ENCODE measurements around the gene MIOX.

MIOX gene

DNA sequence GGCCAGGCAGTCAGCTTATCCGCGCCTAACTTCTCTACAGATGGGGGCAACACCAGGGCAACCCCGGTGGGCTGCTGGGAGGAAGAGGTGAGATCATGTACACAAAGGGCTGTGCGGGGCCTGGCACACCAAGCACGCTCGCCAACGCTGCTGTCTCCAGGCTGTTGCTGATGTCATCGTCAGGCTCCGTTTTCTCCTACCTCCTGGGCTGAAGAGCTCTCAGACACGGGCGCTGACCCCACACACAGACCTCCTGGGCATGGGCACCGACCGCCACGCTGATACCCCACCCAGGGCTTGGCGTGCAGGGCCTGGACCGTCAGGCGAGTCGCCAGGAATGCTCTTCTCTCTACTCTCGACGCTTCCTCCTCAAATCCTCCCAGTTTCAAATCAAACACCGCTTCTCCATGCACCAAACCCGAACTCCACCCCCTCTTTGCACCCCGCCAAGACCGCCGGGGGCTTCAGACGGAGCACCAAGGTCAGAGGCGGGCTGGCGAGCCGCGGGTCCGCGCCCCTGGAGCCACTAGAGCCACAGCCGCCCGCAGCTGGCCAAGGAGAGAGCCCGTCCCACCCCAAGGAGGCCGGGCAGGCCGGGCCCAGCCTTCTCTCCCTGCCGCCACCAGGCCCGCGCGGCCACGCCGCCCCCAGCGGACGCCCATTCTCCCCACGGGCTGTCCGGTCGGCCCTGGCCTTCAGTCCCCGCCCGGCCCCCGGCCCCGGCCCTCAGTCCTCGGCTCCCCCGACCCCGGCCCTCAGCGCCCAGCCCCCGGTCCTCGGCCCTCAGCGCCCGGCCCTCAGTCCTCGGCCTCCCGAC is 12.6 kb upstream of the MIOX start:
- no peak for DNase-seq (ENCODE audit: low read depth)

- peak; percentile 81 for DNase-seq (ENCODE audit: low read depth)
Observed at GRCh38 chr22:50474710-50475651, 11.7 kb upstream of the MIOX start, which contains the start of gene SBF1. Gene SBF1, minus strand, starts transcription at chr22:50475035. Its CDS starts 195 bp downstream, at chr22:50474840.

DNA sequence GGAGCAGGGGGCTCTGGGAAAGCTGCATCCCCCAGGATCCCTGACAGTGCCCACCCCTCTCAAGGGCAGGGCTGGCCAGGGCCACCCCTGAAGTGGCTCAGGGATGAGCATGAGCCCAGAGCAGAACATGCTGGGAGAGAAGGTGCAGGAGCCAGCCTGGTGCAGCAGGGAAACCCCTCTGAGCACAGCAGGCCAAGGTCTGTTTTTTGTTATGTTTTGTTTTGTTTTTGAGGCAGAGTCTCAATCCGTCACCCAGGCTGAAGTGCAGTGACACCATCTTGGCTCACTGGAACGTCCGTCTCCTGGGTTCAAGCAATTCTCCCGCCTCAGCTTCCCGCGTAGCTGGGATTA is 11.0 kb upstream of the MIOX start:
- no peak for DNase-seq (ENCODE audit: low read depth)

DNA sequence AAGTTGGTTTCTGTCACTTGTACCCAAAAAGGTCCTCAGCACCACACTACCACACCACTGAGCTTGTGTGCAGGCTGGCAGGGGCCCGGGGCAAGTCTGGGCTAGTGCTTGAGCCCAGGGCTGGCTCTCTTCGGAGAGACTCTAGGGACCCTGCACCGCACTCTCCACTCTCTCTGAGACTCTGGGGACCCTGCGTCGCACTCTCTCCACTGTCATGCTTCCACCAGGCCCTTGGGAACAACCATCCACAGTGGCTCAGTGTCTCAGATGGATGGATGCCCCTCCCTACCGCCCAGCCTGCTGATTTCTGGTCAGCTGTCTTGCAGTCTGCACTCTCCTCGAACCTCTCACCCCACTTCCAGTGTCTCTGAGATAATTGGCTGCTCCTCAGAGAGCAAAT is 9.8 kb upstream of the MIOX start:
- no peak for DNase-seq (ENCODE audit: low read depth)

DNA sequence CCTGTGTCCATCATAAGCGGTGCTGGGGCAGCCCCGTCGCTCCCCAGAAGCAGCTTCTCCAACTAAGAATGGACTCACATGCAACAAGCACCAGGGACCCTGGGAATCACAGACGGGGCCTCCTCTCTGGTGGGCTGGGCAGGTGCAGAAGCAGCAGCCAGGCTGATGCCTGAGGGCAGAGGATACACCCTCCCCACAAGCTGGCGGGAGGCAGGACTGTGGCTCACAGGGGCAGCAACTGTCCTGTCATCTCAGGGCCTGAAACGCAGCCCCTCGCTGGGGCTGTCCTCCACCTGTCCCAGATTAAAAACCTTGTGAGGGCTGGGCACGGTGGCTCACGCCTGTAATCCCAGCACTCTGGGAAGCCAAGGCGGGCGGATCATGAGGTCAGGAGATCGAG is 8.7 kb upstream of the MIOX start:
- no peak for DNase-seq (ENCODE audit: low read depth)

GRCh38 chr22:50479721-50480120 is 6.9 kb upstream of the MIOX start:
- DNase-seq (ENCODE audit: low read depth) = no peak

DNA sequence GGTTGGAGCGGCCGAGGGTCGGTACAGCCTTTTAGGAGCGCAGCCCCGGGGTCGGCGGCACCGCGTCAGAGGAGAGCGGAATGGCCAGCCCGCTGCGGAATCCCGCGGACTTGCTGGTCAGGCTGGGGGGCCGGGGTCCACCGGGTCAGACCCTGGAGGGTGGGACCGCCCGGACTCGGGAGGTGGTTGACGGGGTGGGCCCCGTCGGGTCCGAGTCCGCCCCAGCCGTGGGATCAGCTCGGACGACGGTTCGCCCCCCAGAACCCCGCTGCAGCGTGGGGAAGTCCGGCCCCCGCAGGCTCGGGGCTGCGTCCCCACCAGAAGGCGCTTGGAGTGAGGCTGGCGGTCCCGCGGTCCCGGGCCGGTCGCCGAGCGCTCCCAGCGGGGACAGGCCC is 5.6 kb upstream of the MIOX start:
- no peak for DNase-seq (ENCODE audit: low read depth)

- DNase-seq (ENCODE audit: low read depth) = peak; percentile 41
Observed at GRCh38 chr22:50481440-50482106, 5.1 kb upstream of the MIOX start, which contains the start of gene ADM2. Gene ADM2, plus strand, starts transcription at chr22:50481543. Its CDS starts 305 bp downstream, at chr22:50481848.

DNA sequence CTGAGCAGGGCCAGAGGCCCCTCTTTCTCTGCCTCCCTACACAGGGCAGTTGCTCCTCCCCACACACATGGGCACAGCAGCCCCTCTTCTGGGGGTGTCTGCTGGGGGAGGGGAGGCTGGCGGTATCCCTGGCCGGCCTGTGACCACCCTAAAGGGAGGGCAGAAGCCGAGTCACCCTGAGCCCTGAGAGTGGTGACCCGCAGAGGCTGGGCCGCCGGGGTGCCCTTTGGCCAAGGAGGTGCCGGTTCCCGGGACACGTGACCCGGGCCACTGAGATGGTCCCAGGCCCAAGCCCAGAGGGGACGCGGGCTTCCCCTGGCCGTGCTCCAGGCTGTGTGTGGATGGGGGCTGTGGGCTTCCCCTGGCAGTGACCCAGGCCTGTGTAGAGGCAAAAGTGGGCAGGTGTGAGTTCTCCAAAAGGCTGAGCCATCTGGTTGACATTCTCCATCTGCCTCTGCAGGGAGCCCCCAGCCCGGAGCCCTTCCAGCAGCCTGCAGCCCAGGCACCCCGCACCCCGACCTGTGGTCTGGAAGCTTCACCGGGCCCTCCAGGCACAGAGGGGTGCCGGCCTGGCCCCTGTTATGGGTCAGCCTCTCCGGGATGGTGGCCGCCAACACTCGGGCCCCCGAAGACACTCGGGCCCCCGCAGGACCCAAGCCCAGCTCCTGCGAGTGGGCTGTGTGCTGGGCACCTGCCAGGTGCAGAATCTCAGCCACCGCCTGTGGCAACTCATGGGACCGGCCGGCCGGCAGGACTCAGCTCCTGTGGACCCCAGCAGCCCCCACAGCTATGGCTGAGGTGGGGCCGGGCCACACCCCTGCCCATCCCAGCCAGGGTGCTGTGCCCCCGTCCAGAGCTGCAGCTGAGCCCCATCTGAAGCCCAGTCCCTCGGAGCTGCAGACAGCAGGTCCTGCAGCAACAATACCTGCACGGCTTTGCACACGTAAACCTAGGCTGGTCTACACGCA is 4.3 kb upstream of the MIOX start:
- no peak for DNase-seq (ENCODE audit: low read depth)

DNA sequence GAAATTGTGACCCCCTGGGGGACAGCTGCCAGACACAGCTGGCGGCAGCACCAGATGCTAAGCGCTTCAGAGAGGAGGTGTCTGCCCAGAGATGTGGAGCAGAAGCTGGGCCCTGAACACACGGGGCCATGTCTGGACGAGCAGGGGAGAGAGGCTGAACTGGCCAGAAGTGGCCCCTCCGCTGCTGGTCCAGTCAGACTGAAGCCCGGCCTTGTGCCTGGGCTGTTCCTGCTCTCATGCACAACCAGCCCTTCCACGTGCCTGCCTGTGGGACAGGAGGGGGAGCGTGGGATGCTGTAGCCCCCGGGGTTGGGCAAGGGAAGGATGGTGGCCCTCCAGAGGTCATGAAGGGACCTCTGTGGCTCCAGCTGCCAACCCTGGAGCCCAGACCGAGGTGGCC is 3.6 kb upstream of the MIOX start:
- no peak for DNase-seq (ENCODE audit: low read depth)

- no peak for DNase-seq (ENCODE audit: low read depth)
Observed at GRCh38 chr22:50483556-50483955, 3.1 kb upstream of the MIOX start.

DNA sequence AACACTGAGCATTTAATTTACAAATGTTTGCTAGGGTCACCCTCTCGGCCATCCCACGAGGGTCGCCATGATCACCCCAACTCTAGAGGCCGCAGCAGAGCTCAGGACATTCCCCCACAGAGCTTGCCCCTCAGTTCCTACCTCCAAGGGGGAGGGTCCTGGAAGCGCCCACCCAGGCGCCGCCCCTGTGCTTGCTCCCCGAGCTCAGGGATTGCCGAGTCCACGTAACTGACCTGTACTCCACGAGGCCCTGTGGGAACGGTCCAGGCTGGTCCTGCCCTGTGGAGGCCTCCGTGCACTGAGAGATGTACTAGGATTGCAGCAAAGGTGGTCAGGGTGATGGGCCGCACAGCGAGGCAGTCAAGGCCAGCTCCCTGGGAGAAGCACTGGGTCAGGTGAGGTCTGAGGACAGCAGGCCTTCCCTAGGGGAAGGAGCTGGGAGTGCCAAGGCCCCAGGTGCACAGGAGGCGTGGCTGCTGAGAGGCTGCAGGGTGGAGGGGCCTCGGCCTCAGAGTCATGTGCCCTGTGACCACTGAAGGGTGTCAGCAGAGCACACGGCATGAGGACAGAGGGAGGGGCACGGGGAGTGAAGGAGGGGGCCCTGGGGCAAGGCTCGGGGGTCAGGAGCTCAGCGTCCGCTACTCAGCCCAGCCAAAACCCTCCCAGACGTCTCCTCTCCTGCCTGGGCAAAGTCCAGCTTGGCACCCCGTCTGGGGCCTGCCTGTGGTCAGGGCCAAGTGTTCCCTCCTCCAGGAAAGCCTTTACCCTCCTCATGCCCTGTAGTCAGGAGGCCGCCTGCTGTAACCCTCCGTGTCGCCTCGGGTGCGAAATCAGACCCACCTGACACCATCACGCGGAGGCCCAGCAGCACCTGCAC is 2.4 kb upstream of the MIOX start:
- no peak for DNase-seq (ENCODE audit: low read depth)

- no peak for DNase-seq (ENCODE audit: low read depth)
Observed at GRCh38 chr22:50485221-50486131, 1.2 kb upstream of the MIOX start.

DNA sequence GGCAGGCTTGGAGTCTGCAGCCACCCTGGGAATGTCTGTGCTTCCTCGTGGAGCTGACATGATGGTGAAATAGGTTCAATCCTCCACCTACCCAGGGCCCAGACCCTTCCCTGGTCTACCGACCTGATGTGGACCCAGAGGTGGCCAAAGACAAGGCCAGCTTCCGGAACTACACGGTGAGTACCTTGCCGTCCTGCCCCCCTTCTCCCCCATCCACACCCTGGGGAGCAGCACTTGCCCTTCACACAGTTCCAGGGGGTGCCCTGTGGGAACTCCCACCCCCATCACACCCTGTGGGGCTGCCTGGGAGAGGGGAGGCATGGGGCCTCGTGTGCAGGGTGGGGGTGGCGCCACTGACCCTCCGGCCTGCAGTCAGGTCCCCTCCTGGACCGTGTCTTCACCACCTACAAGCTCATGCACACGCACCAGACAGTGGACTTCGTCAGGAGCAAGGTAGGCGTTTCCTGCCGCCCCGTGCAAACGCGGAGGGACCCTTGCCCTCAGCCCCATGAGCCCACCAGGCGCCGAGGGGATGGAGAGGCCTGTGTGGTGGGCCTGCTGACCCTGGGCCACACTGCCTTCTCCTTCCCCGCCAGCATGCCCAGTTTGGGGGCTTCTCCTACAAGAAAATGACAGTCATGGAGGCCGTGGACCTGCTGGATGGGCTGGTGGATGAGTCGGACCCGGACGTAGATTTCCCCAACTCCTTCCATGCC is 789 bp downstream of the MIOX start:
- DNase-seq (ENCODE audit: low read depth) = no peak

DNA sequence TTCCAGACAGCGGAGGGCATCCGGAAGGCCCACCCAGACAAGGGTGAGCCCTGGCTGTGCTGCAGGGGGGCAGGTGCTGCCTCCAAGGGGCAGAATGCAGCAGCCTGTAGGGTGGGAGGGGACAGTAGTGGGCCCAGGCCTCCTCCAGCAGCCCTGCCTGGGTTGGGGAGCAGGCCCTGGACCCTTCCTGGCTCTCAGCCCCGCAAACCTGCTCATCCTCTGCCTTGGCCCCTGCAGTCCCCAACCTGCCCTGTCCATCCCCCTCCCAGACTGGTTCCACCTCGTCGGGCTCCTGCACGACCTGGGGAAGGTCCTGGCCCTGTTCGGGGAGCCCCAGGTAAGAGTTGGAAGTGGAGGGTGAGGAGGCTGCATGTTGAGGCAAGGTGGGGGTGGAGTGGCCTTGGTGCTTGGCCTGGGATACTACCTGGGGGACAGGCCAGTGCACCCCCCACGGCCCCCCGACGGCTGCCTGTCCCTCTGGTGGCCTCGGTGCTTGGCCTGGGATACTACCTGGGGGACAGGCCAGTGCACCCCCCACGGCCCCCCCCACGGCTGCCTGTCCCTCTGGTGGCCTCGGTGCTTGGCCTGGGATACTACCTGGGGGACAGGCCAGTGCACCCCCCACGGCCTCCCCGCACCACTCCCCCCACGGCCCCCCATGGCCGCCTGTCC is 1.5 kb downstream of the MIOX start:
- DNase-seq (ENCODE audit: low read depth) = no peak

- DNase-seq (ENCODE audit: low read depth) = no peak
Observed at GRCh38 chr22:50488886-50489285, 2.2 kb downstream of the MIOX start.

DNA sequence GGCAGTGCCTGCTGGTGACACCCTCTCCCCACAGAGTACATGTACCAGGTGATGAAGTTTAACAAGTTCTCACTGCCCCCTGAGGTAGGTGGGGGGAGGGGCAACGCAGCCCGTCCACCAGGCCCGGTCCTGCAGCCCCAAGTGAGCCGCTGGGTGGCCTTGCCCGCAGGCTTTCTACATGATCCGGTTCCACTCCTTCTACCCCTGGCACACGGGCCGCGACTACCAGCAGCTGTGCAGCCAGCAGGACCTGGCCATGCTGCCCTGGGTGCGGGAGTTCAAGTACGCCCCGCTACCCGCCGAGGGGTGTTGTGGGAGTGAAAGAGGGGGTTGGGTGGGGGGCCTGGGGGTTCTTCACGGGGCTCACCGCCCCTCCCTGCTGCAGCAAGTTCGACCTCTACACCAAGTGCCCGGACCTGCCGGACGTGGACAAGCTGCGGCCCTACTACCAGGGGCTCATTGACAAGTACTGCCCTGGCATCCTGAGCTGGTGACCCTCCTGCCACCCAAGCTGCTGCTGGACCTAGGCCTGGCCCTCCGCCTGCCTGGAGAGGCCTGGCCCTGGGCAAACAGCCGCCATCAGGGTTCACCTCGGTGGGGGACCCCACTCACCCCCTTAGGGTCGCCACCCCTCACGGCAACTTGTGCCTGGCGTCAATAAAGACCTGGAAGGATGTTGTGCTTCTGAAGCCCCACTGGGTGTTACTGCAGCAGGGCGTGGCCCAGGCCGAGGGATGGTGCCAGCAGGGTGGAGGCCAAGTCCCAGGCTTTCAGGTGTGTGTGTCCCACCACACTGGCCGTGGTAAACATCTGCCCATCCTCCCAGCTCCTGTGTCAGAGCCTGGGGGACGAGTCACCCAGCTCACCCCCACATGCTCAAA is 2.9 kb downstream of the MIOX start:
- DNase-seq (ENCODE audit: low read depth) = no peak
